Bronchial epithelial cell (primary cell): ENCODE results near the gene NUP210L. TPM values are rescaled to one million over a fixed set of nuclear protein-coding genes. Genes with fewer than 3 reads are reported as not detected.
A peak's percentile ranks its signal among the peaks of the same experiment; 100 is the strongest.

ENCODE experiments used
- DNase-seq: peaks from one replicate; pipeline ENCODE4 v3.0.0-alpha.2; 2010; ENCODE audit warnings: low read depth
- FAIRE-seq: peaks from 2 replicates; lab custom pipeline; 2011; peaks lifted over from hg19 to GRCh38; lab: Jason Lieb, UNC
- H3K27me3 ChIP-seq: 2 replicates; pipeline ENCODE4 v1.5.1; 2011; ENCODE audit warnings: low read length; ENCODE audit not compliant: control insufficient read depth, insufficient read depth
- H3K36me3 ChIP-seq: 2 replicates; pipeline ENCODE4 v1.5.1; 2011; ENCODE audit warnings: low read length; ENCODE audit not compliant: control insufficient read depth, insufficient read depth
- H3K4me3 ChIP-seq: 2 replicates; pipeline ENCODE4 v1.5.1; 2011; ENCODE audit warnings: mild to moderate bottlenecking, low read depth, low read length, control low read depth
- total RNA-seq: library from RNA; depleted of rRNA; stranded (reverse); fragments of >200 nt; gene quantifications from 2 replicates; pipeline ENCODE4 v1.2.1, GENCODE V29; 2014
- TF ChIP-seq, protein P1 (sequence below): IDR thresholded peaks from 2 replicates; pipeline ENCODE4 v1.5.1; 2011; ENCODE audit warnings: mild to moderate bottlenecking, moderate library complexity, low read length, control low read depth, inconsistent platforms; ENCODE audit not compliant: insufficient read depth, severe bottlenecking

NUP210L gene
- total RNA-seq, 1 donor from 2014 or later = under 0.01 TPM

DNA sequence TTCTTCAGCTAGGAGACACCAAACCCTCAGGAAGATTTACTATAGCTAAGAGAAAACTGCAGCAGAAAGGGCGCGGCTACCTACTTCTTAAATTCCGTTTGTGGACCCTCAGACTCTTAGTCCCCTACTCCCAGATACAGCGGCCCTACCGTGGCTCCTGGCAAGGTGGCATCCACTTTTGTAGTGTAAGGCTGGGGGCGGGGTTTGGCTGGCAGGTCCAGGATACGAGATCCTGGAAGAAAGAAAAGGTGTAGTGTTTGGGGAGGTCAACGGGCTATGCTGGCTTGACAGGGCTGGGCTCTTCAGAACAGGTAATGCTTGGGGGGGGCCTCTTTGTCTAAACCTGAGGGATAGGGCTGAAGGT, 186.9 kb downstream of the NUP210L start:
- DNase-seq = no peak
- Histone ChIP-seq H3K27me3 (no peaks in the 10 kb centered on the region), H3K4me3 (peak overlapping the region; percentile 57), H3K36me3 (peaks cover under 1% of the 10 kb centered on the region)
- no peak for FAIRE-seq
- TF ChIP-seq, protein P1, sequence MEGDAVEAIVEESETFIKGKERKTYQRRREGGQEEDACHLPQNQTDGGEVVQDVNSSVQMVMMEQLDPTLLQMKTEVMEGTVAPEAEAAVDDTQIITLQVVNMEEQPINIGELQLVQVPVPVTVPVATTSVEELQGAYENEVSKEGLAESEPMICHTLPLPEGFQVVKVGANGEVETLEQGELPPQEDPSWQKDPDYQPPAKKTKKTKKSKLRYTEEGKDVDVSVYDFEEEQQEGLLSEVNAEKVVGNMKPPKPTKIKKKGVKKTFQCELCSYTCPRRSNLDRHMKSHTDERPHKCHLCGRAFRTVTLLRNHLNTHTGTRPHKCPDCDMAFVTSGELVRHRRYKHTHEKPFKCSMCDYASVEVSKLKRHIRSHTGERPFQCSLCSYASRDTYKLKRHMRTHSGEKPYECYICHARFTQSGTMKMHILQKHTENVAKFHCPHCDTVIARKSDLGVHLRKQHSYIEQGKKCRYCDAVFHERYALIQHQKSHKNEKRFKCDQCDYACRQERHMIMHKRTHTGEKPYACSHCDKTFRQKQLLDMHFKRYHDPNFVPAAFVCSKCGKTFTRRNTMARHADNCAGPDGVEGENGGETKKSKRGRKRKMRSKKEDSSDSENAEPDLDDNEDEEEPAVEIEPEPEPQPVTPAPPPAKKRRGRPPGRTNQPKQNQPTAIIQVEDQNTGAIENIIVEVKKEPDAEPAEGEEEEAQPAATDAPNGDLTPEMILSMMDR = no peak

DNA sequence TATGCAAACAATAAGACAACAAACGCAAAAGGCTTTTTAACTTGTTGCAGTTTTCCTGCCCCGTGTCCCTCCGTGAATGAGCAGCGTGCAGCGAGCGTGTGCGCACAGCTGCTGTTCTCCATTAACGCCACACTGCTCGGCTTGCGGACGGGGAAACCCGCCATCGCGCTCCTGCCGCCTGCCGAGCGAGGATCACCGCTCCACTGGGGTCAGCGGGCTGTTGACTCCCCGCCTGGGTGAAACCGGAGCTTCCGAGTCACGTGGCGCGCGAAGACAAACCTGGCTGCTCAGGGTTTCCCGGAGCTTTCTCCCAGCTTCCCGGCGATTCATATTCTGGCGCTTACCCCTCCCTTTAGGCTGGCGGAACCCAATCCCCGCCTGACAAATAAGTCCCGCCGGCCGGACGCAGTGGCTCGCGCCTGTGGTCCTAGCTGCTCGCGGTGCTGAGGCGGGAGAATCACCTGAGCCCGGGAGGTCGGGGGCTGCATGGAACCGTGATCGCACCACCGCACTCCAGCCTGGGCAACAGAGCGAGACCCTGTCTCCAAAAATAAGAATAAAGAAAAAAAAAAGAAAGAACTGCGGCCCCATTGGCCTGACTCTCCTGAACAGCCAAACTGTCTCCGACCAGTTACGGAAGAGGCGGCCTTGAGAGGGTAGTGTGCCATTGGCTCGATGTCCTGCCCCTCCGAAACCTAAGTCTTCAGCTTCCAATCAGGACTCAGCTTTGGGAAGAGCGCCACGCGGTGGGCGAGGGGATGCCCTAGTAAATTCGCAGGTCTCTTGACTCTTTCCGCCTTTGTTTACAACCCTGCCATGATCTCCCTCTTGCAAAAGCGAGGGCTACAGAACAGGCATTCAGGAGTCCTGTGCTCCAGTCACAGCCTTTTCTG, 187.5 kb downstream of the NUP210L start, which contains the start of gene CREB3L4:
CREB3L4 (plus strand) TSS at position 796 of the 893 bp plus-strand sequence. CDS start 624 bp downstream, outside the sequence.
- TF ChIP-seq, protein P1 = peak; percentile 42
- peak; percentile 97 for DNase-seq
- Histone ChIP-seq H3K4me3 (peak within 1 kb of the TSS; percentile 57), H3K36me3 (no peaks in the 10 kb centered on the region), H3K27me3 (no peaks in the 10 kb centered on the region)
- no peak for FAIRE-seq

DNA sequence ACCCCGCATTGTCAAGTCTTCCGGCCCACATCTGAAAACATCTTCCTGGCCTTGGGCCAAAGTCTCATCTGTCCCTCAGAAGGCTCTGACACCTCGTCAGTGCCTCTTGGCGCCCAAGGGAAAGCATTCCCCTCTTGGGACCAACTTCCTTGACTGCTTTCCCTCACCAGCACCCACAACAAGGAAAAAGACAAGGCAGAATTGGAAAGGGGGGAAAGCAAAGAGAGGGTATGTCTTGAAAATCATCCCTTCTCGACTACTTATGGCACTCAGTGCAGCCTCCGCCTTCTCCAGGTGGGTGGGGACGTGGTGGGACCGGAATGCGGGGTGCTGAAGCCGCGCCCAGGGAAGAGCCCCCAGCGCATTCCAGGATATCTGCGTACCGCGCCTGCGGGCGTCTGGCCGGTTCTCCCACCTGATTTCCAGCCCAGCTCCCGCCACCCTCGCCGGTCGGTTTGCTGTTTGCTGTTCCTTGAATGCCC, 191.0 kb downstream of the NUP210L start:
- peaks cover 9% of the 10 kb centered on the region for H3K36me3 ChIP-seq
- H3K4me3 ChIP-seq = peak overlapping the region; percentile 80
- no peaks in the 10 kb centered on the region for H3K27me3 ChIP-seq
- TF ChIP-seq, protein P1 = no peak
- DNase-seq = peak; percentile 74
- FAIRE-seq = no peak

DNA sequence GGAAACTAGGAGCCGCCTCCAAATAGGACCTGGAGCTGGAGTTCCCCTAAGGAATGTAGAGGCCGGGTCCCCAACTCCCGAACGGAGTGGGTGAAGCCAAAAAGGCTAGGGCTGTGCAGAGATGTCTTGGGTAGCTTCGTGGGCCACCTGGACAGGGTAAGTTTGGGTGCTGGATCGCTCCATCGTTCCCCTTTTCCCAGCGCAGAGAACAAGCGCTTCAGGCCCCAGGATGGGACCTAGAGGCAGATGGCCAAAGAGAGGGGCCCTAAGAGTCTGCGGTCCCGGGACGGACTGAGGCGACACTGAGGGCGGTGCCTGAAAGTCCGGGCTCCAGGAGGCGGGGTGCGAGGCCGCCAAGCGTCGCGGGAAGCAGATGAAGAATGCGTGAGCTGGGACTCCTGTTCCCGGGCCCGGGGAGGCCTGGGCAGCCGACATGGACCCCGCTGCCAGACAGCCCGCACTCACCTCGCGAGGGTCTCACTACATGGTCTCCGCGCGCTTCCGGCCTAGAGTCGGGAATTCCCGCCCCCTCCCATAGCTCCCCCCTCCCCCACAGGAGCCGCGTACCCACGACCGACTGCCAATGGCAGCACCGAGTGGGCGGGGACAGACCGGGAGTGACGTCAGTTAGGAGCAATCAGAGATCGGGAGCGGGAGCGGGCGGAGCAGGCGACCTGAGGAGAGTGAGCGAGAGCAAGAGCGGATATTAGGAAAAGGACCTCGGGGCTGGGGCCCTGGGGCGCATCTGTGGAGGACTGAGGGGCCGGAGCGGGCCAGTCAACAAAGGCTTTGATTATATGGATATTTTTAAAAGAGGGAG, 191.6 kb downstream of the NUP210L start, which contains the start of gene SLC39A1:
SLC39A1 (minus strand) TSS at position 508 of the 820 bp plus-strand sequence. CDS start 822 bp downstream, outside the sequence.
- TF ChIP-seq, protein P1 = no peak
- FAIRE-seq (no peak), DNase-seq (peak; percentile 92)
- Histone ChIP-seq H3K36me3 (peaks cover 9% of the 10 kb centered on the region), H3K27me3 (no peaks in the 10 kb centered on the region), H3K4me3 (peak within 1 kb of the TSS; percentile 80)

DNA sequence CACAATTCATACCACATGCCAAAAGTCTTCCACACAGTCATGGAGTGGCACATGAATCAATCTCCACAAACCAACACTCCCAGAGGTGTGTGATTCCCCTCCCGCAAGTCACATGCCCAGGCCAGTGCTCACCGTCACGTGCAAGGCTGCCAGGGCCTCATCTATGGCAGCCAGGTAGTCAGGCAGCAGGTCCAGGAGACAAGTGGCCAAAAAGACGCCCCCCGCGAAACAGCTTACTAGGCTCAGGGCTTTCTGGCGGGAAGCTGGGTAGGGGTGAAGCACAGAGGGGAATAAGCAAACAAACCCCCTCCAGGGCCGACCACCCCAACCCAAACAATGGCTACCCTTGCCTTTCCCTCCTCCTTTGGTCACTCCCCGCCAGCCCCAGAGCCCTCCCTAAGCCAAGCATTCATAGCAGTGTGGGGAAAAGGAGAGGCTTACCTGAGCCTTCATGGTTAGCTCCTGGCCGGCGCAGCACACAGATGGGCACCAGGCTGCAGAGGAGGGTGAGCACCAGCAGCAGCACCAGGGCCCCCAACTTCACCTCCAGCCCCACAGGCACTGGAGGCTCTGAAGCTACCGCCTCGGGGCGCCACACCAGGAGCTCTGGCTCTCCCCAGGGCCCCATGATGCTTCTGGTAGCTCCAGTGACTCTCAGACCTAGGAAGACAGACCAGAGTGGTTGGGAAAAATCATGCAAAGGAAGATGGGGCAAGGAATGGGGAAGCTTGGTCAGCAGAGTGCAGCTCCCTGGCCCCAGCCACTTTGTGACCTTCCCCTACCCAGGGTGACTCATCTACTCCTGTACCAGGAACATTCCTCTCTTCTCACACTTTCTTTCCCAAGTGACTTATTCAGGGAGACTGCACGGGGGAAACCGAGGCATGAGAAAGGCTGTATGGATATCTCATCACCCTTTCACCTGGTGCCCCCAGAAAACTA, 192.5 kb downstream of the NUP210L start:
- FAIRE-seq (no peak), DNase-seq (peak; percentile 65)
- Histone ChIP-seq H3K36me3 (peaks cover 9% of the 10 kb centered on the region), H3K27me3 (no peaks in the 10 kb centered on the region), H3K4me3 (peak overlapping the region; percentile 80)
- TF ChIP-seq, protein P1 = no peak
